Prostate gland (tissue), 2 donors: ENCODE results near the gene ERN2. TPM values are rescaled to one million over a fixed set of nuclear protein-coding genes. Genes with fewer than 3 reads are reported as not detected.
"Not testable (repeated sequence)": the region's sequence is repeated elsewhere in the genome, so short reads cannot be mapped to it uniquely, and the experiment has no call there.

ENCODE experiments used
- DNase-seq: peaks from one replicate; pipeline ENCODE4 v3.0.0-alpha.2; 2019; ENCODE audit warnings: low spot score
- H3K27ac ChIP-seq, 2 donors: fragments of 200-600 bp; sonication (generic); 2 replicates each; pipeline ENCODE4 v1.5.1; 2017 to 2019
- H3K27me3 ChIP-seq: fragments of 200-600 bp; sonication (generic); replicated peaks from 2 replicates; pipeline ENCODE4 v1.5.1; 2019; ENCODE audit not compliant: insufficient read depth
- H3K36me3 ChIP-seq, 2 donors: fragments of 200-600 bp; sonication (generic); 1 replicate in 1 of 2; 2 replicates in 1 of 2; pipeline versions ENCODE4 v1.5.1 to v1.8.1; 2017 to 2019
- H3K4me1 ChIP-seq: fragments of 200-600 bp; sonication (generic); replicated peaks from 2 replicates; pipeline ENCODE4 v1.5.1; 2019
- H3K4me3 ChIP-seq, 2 donors: fragments of 200-600 bp; sonication (generic); 2 replicates each; pipeline ENCODE4 v1.5.1; 2017 to 2019
- H3K9me3 ChIP-seq: fragments of 200-600 bp; sonication (generic); 2 replicates; pipeline ENCODE4 v1.5.1; 2017
- POLR2A ChIP-seq: fragments of 450-650 bp; IDR thresholded peaks from one replicate; pipeline ENCODE4 v1.6.1; 2016; ENCODE audit warnings: antibody characterized with exemption, mild to moderate bottlenecking
- POLR2AphosphoS5 ChIP-seq: sonication (generic); formaldehyde crosslinking; IDR thresholded peaks from one replicate; pipeline ENCODE4 v1.6.1; 2017; ENCODE audit warnings: antibody characterized with exemption
- WGBS: methylation state at CpG from one replicate; pipeline ENCODE4 v1.1.5; 2018; 5-methylcytosine and 5-hydroxymethylcytosine counted together
- intact Hi-C: fragments of 100-400 bp; cut with DNase I; formaldehyde crosslinking; loops from one replicate; pipeline ENCODE4 v1.14.2; 2022
- total RNA-seq, 2 donors: library from RNA; depleted of rRNA; stranded (reverse); fragments of >200 nt; gene quantifications; one replicate each; pipeline ENCODE4 v1.1.0, GENCODE V29; 2016
- TF ChIP-seq, protein P1 (sequence below), 4 experiments: fragments of 200-600 bp in 2 of 4; fragments of 450-650 bp in 2 of 4; sonication (generic) in 2 of 4; IDR thresholded peaks; 1 replicate in 3 of 4; 2 replicates in 1 of 4; pipeline ENCODE4 v1.5.1; 2016 to 2019; ENCODE audit warnings: antibody characterized with exemption in 4 of 4, mild to moderate bottlenecking in 2 of 4, moderate library complexity in 2 of 4

ERN2 gene
- total RNA-seq, 2 donors from 2014 or later: 2.9 to 6.0 TPM

DNA sequence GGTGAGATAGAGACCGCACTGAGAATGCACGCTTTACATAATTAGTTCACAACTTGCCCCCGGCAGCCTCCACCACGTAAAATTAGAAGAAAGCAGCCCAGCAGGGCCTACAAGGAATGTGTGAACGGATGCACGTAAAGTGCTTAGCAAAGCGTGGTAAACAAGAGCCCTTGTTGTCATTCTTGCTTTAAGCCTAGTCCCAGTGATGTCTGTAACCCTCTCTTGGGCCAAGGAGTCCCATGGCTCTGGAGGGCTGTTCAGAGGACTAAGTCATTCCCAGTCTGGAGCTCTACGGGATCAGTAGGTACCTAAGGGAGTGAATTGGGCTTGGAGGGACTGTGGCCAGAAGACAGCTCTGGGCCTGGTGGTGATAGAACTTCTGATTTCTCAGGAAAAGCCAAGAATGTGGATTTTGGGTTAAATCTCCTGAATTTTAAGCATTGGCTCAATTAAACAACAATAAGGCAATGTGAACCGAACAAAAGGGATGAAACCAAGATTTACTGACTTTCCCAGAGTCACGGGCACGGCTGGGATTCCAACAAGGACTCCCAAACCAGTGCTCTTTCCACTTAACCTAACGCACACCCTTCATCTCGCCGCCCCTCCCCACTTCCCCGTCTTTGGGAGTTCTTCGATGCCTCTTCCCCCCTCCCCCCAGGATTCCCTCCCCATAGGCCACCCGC lies 41.0 kb upstream of the ERN2 start:
- WGBS: 49% methylated on average over 17 of the region's 17 CpGs
- no peak overlapping the region for H3K27ac ChIP-seq
- DNase-seq: no peak
- H3K9me3 ChIP-seq: no peaks in the 10 kb centered on the region
- H3K36me3 ChIP-seq: no peaks in the 10 kb centered on the region
- H3K27me3 ChIP-seq: peaks cover 4% of the 10 kb centered on the region
- H3K4me1 ChIP-seq: no peaks in the 10 kb centered on the region
- intact Hi-C loops: no loop called here
- no peak for TF ChIP-seq POLR2AphosphoS5
- TF ChIP-seq POLR2A: no peak
- TF ChIP-seq, protein P1, sequence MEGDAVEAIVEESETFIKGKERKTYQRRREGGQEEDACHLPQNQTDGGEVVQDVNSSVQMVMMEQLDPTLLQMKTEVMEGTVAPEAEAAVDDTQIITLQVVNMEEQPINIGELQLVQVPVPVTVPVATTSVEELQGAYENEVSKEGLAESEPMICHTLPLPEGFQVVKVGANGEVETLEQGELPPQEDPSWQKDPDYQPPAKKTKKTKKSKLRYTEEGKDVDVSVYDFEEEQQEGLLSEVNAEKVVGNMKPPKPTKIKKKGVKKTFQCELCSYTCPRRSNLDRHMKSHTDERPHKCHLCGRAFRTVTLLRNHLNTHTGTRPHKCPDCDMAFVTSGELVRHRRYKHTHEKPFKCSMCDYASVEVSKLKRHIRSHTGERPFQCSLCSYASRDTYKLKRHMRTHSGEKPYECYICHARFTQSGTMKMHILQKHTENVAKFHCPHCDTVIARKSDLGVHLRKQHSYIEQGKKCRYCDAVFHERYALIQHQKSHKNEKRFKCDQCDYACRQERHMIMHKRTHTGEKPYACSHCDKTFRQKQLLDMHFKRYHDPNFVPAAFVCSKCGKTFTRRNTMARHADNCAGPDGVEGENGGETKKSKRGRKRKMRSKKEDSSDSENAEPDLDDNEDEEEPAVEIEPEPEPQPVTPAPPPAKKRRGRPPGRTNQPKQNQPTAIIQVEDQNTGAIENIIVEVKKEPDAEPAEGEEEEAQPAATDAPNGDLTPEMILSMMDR (IDR thresholded peaks at IDR 0.05): no peak
- H3K4me3 ChIP-seq: peak overlapping the region; percentile 14 to 24

DNA sequence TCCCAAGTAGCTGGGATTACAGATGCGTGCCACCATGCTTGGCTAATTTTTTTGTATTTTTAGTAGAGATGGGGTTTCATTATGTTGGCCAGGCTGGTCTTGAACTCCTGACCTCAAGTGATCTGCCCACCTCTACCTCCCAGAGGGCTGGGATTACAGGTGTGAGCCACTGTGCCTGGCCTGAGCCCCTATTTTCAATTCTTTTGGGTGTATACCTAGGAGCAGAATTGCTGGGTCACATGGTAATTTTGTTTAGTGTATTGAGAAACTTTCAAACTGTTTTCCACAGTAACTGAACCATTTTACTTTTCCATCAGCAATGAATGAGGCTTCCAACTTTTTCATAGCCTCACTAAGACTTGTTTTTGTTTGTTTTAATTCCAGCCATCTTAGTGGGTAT lies 38.0 kb upstream of the ERN2 start:
- H3K27me3 ChIP-seq, H3K36me3 ChIP-seq, H3K9me3 ChIP-seq, H3K4me1 ChIP-seq, H3K27ac ChIP-seq, DNase-seq, intact Hi-C loops, H3K4me3 ChIP-seq: not testable (repeated sequence)
- WGBS: 89% methylated on average over 1 of the region's 1 CpG

DNA sequence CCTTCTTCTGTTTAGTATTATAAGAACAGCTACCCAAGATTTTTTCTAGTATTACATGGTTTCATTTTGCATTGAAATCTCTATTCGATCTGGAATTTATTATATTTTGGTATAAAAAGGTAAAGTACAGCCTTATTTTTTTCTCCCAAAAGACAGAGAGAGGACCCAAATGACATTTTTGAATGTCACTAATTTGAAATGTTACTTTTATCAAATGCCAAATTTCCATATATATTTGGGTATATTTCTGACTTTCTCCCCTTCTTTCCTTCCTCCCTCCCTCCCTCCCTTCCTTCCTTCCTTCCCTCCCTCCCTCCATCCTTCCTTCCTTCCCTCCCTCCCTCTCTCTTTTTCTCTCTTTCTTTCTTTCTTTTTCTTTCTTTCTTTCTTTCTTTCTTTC lies 35.6 kb upstream of the ERN2 start:
- 63% methylated on average over 1 of the region's 1 CpG for WGBS
- H3K4me1 ChIP-seq: no peaks in the 10 kb centered on the region

DNA sequence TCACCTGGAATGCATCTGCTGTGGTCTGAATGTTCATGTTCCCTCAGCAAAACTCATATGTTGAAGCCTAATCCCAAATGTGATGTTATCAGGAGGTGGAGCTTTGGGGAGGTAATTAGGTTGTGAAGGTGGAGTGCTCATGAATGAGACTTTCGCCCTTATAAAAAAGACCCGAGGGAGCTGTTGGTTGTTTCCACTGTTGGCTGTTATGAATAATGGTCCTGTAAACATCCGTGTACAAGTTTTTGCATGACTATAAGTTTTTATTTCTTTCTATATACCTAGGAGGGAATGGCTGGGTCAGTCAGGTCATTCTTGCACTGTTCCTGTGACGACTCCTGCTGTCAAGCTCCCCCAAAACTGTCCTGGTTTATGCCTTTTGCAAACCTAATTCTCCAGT lies 32.2 kb upstream of the ERN2 start:
- DNase-seq: no peak

More for the DNA sequence above, 35.6 kb upstream of the ERN2 start:
- TF ChIP-seq, protein P1 (IDR thresholded peaks at IDR 0.05): no peak
- no peak for TF ChIP-seq POLR2AphosphoS5
- Histone ChIP-seq H3K27me3 (no peaks in the 10 kb centered on the region), H3K9me3 (no peaks in the 10 kb centered on the region), H3K27ac (no peak overlapping the region), H3K4me3 (no peak overlapping the region), H3K36me3 (no peaks in the 10 kb centered on the region)
- no peak for DNase-seq
- intact Hi-C loops: no loop called here

DNA sequence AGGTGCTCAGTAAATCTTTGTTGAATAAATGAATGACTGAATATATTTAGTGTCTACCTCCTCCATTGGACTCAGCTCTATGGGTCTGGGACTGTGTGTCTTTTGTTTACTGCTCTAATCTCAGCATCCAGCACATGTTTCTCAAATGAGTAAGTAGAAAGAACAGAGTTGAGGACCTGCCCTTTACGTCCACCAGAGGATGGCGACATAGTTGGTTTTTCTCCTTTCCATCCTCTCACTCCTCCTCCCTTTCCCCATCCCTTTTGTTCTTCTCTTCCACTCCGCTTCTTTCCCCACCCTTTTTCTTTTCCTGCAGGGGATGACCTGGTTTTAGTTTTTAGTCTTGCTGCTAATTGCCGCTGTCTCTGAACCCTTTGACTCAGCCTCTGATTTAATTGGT lies 29.7 kb upstream of the ERN2 start:
- no peak for DNase-seq
- Histone ChIP-seq H3K4me3 (no peak overlapping the region), H3K27me3 (no peaks in the 10 kb centered on the region), H3K36me3 (no peaks in the 10 kb centered on the region), H3K9me3 (no peaks in the 10 kb centered on the region), H3K4me1 (no peaks in the 10 kb centered on the region), H3K27ac (no peak overlapping the region)
- WGBS: 38% methylated on average over 4 of the region's 4 CpGs
- intact Hi-C loops: no loop called here
- TF ChIP-seq, protein P1 (IDR thresholded peaks at IDR 0.05): peak in 1 of 4 experiments; percentile 13
- no peak for TF ChIP-seq POLR2AphosphoS5

More for the DNA sequence above, 32.2 kb upstream of the ERN2 start:
- Histone ChIP-seq H3K27ac (no peak overlapping the region), H3K36me3 (no peaks in the 10 kb centered on the region), H3K27me3 (no peaks in the 10 kb centered on the region), H3K9me3 (no peaks in the 10 kb centered on the region), H3K4me1 (no peaks in the 10 kb centered on the region), H3K4me3 (no peak overlapping the region)
- 61% methylated on average over 4 of the region's 4 CpGs for WGBS
- intact Hi-C loops: no loop called here
- TF ChIP-seq, protein P1 (IDR thresholded peaks at IDR 0.05): no peak
- no peak for TF ChIP-seq POLR2AphosphoS5
- no peak for TF ChIP-seq POLR2A
